ENCODE measurements around the gene CDC40. TPM values are rescaled to one million over a fixed set of nuclear protein-coding genes. Genes with fewer than 3 reads are reported as not detected.
"Not testable (repeated sequence)": the region's sequence is repeated elsewhere in the genome, so short reads cannot be mapped to it uniquely, and the experiment has no call there.

The CDC40 gene
- total RNA-seq, 1 experiment from 2014 or later: 23.1 TPM

GRCh38 chr6:110272781-110273180 is 92.6 kb downstream of the CDC40 start:
- H3K4me3 ChIP-seq (ENCODE audit: insufficient read depth, low read depth, low read length); DNase-seq; H3K36me3 ChIP-seq (replicated peaks; ENCODE audit: control insufficient read depth, insufficient read depth, low read length); H3K27me3 ChIP-seq (ENCODE audit: control insufficient read depth, insufficient read depth, low read length): not testable (repeated sequence)

GRCh38 chr6:110277100-110277665 is 97.0 kb downstream of the CDC40 start:
- Histone ChIP-seq H3K36me3 (replicated peaks; ENCODE audit: control insufficient read depth, insufficient read depth, low read length) (no peaks in the 10 kb centered on the region), H3K27me3 (ENCODE audit: control insufficient read depth, insufficient read depth, low read length) (no peaks in the 10 kb centered on the region), H3K4me3 (ENCODE audit: insufficient read depth, low read depth, low read length) (no peak overlapping the region)
- no peak for DNase-seq

Other genes with a start within 250 kb of the CDC40 start
- 0.14 and 0.63 TPM in 2 replicates for gene GPR6, start 202.1 kb upstream of the CDC40 start, total RNA-seq (2014; rRNA removed; shearing (Covaris generic))
- gene WASF1, start 757 bp upstream of the CDC40 start, total RNA-seq (2014; rRNA removed; shearing (Covaris generic)): 15.3 and 17.6 TPM in 2 replicates
- 0.41 and 0.69 TPM in 2 replicates for gene METTL24, start 177.9 kb downstream of the CDC40 start, total RNA-seq (2014; rRNA removed; shearing (Covaris generic))
- gene DDO, start 235.1 kb downstream of the CDC40 start, total RNA-seq (2014; rRNA removed; shearing (Covaris generic)): not detected in 2 replicates